Measurements from ENCODE around the gene SPAAR. TPM values are rescaled to one million over a fixed set of nuclear protein-coding genes. Genes with fewer than 3 reads are reported as not detected.

The SPAAR gene
- total RNA-seq, 1 experiment from 2014 or later, result not detected

GRCh38 chr9:35898337-35898736, 11.0 kb upstream of the SPAAR start:
- Histone ChIP-seq H3K14ac (ENCODE audit: insufficient read depth, low read length) (no peak overlapping the region), H4K91ac (ENCODE audit: insufficient read length, low read depth, low read length) (no peak overlapping the region), H2AK5ac (ENCODE audit: insufficient read length, low read length) (no peak overlapping the region), H2BK12ac (ENCODE audit: insufficient read length, low read depth, low read length) (no peak overlapping the region), H2BK15ac (ENCODE audit: low read depth, low read length) (no peak overlapping the region), H3K4ac (ENCODE audit: low read depth, low read length) (no peak overlapping the region), H3K27ac (ENCODE audit: insufficient read length, low read depth, low read length) (no peak overlapping the region), H3K4me2 (ENCODE audit: insufficient read depth, insufficient read length, low read length) (no peak overlapping the region), H3K18ac (ENCODE audit: insufficient read length, low read depth, low read length) (no peak overlapping the region), H3K9me3 (ENCODE audit: control insufficient read depth, low read depth, low read length) (no peaks in the 10 kb centered on the region), H3K56ac (ENCODE audit: insufficient read length, low read depth, low read length) (no peak overlapping the region), H2BK20ac (ENCODE audit: low read depth, low read length, poor library complexity, severe bottlenecking) (no peak overlapping the region), H2BK120ac (ENCODE audit: low read depth, low read length, poor library complexity, severe bottlenecking) (no peak overlapping the region), H4K8ac (replicated peaks; ENCODE audit: insufficient read length, low read depth, low read length) (no peak overlapping the region), H3K23ac (ENCODE audit: insufficient read length, low read depth, low read length) (no peak overlapping the region), H4K20me1 (ENCODE audit: control insufficient read depth, insufficient read depth, insufficient read length) (no peaks in the 10 kb centered on the region), H3K23me2 (ENCODE audit: insufficient read length, low read depth, low read length, poor library complexity, severe bottlenecking) (no peaks in the 10 kb centered on the region), H2BK5ac (ENCODE audit: insufficient read length, low read length) (no peak overlapping the region), H3K79me2 (ENCODE audit: insufficient read depth, low read length) (no peaks in the 10 kb centered on the region), H3T11ph (ENCODE audit: low read length) (no peak overlapping the region), H3K27me3 (ENCODE audit: insufficient read depth, low read length) (no peaks in the 10 kb centered on the region), H3K9ac (ENCODE audit: extremely low read depth, insufficient read length, low read length) (no peak overlapping the region), H3K4me1 (ENCODE audit: insufficient read depth, low read length) (no peaks in the 10 kb centered on the region), H3K79me1 (ENCODE audit: insufficient read depth, low read depth, low read length, poor library complexity, severe bottlenecking) (no peaks in the 10 kb centered on the region), H2AFZ (ENCODE audit: low read length) (no peak overlapping the region), H4K5ac (ENCODE audit: insufficient read length, low read depth, low read length) (no peak overlapping the region)
- H3K27ac Mint-ChIP-seq, result no peak overlapping the region
- no peak for DNase-seq
- H3K9me3 Mint-ChIP-seq, result no peaks in the 10 kb centered on the region
- H3K4me3 Mint-ChIP-seq, result no peak overlapping the region
- H3K4me1 Mint-ChIP-seq, result no peaks in the 10 kb centered on the region
- TF ChIP-seq, protein P1, sequence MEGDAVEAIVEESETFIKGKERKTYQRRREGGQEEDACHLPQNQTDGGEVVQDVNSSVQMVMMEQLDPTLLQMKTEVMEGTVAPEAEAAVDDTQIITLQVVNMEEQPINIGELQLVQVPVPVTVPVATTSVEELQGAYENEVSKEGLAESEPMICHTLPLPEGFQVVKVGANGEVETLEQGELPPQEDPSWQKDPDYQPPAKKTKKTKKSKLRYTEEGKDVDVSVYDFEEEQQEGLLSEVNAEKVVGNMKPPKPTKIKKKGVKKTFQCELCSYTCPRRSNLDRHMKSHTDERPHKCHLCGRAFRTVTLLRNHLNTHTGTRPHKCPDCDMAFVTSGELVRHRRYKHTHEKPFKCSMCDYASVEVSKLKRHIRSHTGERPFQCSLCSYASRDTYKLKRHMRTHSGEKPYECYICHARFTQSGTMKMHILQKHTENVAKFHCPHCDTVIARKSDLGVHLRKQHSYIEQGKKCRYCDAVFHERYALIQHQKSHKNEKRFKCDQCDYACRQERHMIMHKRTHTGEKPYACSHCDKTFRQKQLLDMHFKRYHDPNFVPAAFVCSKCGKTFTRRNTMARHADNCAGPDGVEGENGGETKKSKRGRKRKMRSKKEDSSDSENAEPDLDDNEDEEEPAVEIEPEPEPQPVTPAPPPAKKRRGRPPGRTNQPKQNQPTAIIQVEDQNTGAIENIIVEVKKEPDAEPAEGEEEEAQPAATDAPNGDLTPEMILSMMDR (conservative IDR thresholded peaks at IDR 0.05), result no peak
- H3K27me3 Mint-ChIP-seq (ENCODE audit: low read depth), result peaks cover 7% of the 10 kb centered on the region
- no peaks in the 10 kb centered on the region for H3K36me3 Mint-ChIP-seq (ENCODE audit: insufficient read depth in 1 of 3, low read depth in 3 of 3)
